SK-N-DZ (cell line): Measurements from ENCODE around the gene FBXO47. TPM values are rescaled to one million over a fixed set of nuclear protein-coding genes. Genes with fewer than 3 reads are reported as not detected.
A peak's percentile ranks its signal among the peaks of the same experiment; 100 is the strongest.

Experiments used
- DNase-seq: peaks from one replicate; pipeline ENCODE4 v3.0.0-alpha.2; 2015; ENCODE audit warnings: low spot score
- polyA plus RNA-seq, 2 experiments: library from polyadenylated mRNA; depleted of rRNA; stranded (reverse); fragments of >200 nt; gene quantifications; 2 replicates each; pipeline ENCODE4 v1.2.3, GENCODE V29; 2014

Gene FBXO47
- polyA plus RNA-seq (2014; cell fraction: cytosol; rRNA removed): not detected in 2 replicates
- not detected in 2 replicates for polyA plus RNA-seq (2014; cell fraction: nucleus; rRNA removed)

- DNase-seq: peak; percentile 71
These were observed at the start of gene FBXO47 for GRCh38 chr17:38967290-38967738. Gene FBXO47, minus strand, starts transcription at chr17:38967403. Its CDS starts 4,378 bp downstream, at chr17:38963025.

GRCh38 chr17:39016193-39017153 lies 49.3 kb upstream of the FBXO47 start:
- no peak for DNase-seq

- no peak for DNase-seq
These were observed 48.3 kb upstream of the FBXO47 start for GRCh38 chr17:39015546-39015935.

- no peak for DNase-seq
These were observed 47.8 kb upstream of the FBXO47 start for GRCh38 chr17:39014795-39015545.

- DNase-seq: no peak
These were observed 47.0 kb upstream of the FBXO47 start for GRCh38 chr17:39014044-39014794.

GRCh38 chr17:39012725-39013124 lies 45.5 kb upstream of the FBXO47 start:
- DNase-seq: no peak

GRCh38 chr17:39011907-39012468 lies 44.8 kb upstream of the FBXO47 start:
- DNase-seq: no peak

GRCh38 chr17:39009581-39010001 lies 42.4 kb upstream of the FBXO47 start:
- DNase-seq: no peak

- no peak for DNase-seq
These were observed 41.4 kb upstream of the FBXO47 start for GRCh38 chr17:39008633-39009032.

GRCh38 chr17:39002991-39003715 lies 36.0 kb upstream of the FBXO47 start:
- no peak for DNase-seq

- DNase-seq: no peak
These were observed 34.8 kb upstream of the FBXO47 start for GRCh38 chr17:39001703-39002637.

- no peak for DNase-seq
These were observed 32.9 kb upstream of the FBXO47 start for GRCh38 chr17:39000021-39000601.

- DNase-seq: no peak
These were observed 29.6 kb upstream of the FBXO47 start for GRCh38 chr17:38996660-38997337.

GRCh38 chr17:38994026-38994425 lies 26.8 kb upstream of the FBXO47 start:
- no peak for DNase-seq

- DNase-seq: no peak
These were observed 17.5 kb upstream of the FBXO47 start for GRCh38 chr17:38984666-38985065.

- peak; percentile 69 for DNase-seq
These were observed 15.9 kb upstream of the FBXO47 start for GRCh38 chr17:38982858-38983746.

GRCh38 chr17:38981636-38982035 lies 14.4 kb upstream of the FBXO47 start:
- DNase-seq: no peak
